Hepatocyte (in vitro differentiated cells): Measurements from ENCODE around the gene PTCH2.

Experiments
- CTCF ChIP-seq: fragments of 200-600 bp; sonication (generic); IDR thresholded peaks from 2 replicates; pipeline ENCODE4 v1.5.1; 2016; ENCODE audit warnings: antibody characterized with exemption, mild to moderate bottlenecking; ENCODE audit not compliant: poor library complexity
- EZH2 ChIP-seq: fragments of 200-600 bp; sonication (generic); IDR thresholded peaks from 2 replicates; pipeline ENCODE4 v1.6.1; 2016; ENCODE audit warnings: antibody characterized with exemption, mild to moderate bottlenecking, borderline replicate concordance
- EZH2phosphoT487 ChIP-seq: fragments of 200-600 bp; sonication (generic); IDR thresholded peaks from one replicate; pipeline ENCODE4 v1.6.1; 2018; ENCODE audit warnings: antibody characterized with exemption, mild to moderate bottlenecking, low read depth, moderate library complexity; ENCODE audit not compliant: unreplicated experiment, severe bottlenecking

DNA sequence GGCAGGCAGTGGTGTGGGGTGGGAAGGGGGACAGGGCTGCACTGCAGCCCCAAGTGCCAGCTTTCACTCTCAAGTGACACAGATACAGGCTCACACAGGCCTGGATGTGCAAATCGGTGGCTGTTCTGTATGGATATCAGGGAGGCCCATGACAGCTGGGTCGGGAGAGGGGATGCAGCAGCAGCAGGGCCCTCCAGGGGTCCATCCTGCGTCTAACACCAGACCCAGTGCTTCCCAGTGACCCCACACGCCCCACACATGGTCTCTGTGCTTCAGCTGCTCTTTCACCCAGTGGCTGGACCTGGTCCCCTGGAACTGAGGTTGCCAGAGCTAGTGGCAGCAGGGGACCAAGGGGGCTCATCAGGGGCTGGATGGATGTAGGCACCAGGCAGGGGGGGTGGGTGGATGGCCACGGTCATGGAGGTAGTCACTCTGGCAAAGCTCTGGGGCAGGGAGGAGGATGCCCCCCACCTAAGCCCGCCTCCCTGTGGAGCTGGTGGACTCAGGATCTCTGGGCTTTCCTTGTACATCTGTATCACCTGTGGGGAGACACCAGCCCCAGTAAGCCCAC lies 20.8 kb downstream of the PTCH2 start:
- TF ChIP-seq CTCF (no peak), EZH2phosphoT487 (no peak), EZH2 (no peak)
